K562 (cell line): Measurements from ENCODE around the gene PRAME. TPM values are rescaled to one million over a fixed set of nuclear protein-coding genes. Genes with fewer than 3 reads are reported as not detected.
A peak's percentile ranks its signal among the peaks of the same experiment; 100 is the strongest.

ENCODE experiments used
- ATAC-seq: fragments of 200-7000 bp; cut with Tn5 transposase; 3 replicates; pipeline ENCODE4 v1.9.1; 2020; ENCODE audit warnings: moderate library complexity
- BruUV-seq: library from RNA; stranded (reverse); fragments of 400-500 nt; replicated peaks from 2 replicates; lab custom pipeline; 2021; lab: Mats Ljungman, UMichigan
- CTCF ChIA-PET: fragments of 300-600 bp; formaldehyde crosslinking; extraction: SDS; loops from one replicate; lab custom pipeline; 2021; ENCODE audit warnings: low intra/inter-chr PET ratio; lab: Yijun Ruan, JAX
- POLR2A ChIA-PET: fragments of 300-600, 350-650 bp; sonication (Branson Sonifier 250); formaldehyde crosslinking; extraction: SDS; loops from one replicate; lab custom pipeline; 2021; ENCODE audit warnings: antibody characterized with exemption, inconsistent platforms; lab: Yijun Ruan, JAX
- DNase-seq, 4 experiments: peaks; one replicate each; pipeline versions ENCODE4 v3.0.0 to v3.0.0-alpha.2; 2011 to 2018; ENCODE audit warnings: low spot score in 3 of 4, mixed read lengths in 3 of 4; ENCODE audit errors: extremely low read depth in 1 of 4
- FAIRE-seq: peaks from 2 replicates; lab custom pipeline; 2011; peaks lifted over from hg19 to GRCh38; lab: Jason Lieb, UNC
- H2AFZ ChIP-seq: 2 replicates; pipeline ENCODE4 v1.6.0; 2011; ENCODE audit warnings: low read depth, low read length, control low read depth, inconsistent platforms
- H3K27ac ChIP-seq: fragments of 200-600 bp; 3 replicates; pipeline ENCODE4 v1.8.0; 2011; ENCODE audit warnings: low read depth, mild to moderate bottlenecking, control low read depth, inconsistent platforms, low read length, moderate library complexity, mixed read lengths; ENCODE audit errors: extremely low read depth
- H3K27me3 ChIP-seq, 2 experiments: fragments of 300-600 bp in 1 of 2; 2 replicates in 1 of 2; 3 replicates in 1 of 2; pipeline versions ENCODE4 v1.6.0 to v1.8.0; 2011; ENCODE audit warnings: inconsistent platforms in 2 of 2, low read length in 2 of 2, mild to moderate bottlenecking in 1 of 2, mixed read lengths in 1 of 2, moderate library complexity in 1 of 2; ENCODE audit not compliant: control insufficient read depth in 2 of 2, insufficient read depth in 2 of 2
- H3K36me3 ChIP-seq: fragments of 300-600 bp; 3 replicates; pipeline ENCODE4 v1.8.0; 2011; ENCODE audit warnings: mild to moderate bottlenecking, low read length, inconsistent platforms; ENCODE audit not compliant: control insufficient read depth, insufficient read depth
- H3K4me1 ChIP-seq, 2 experiments: fragments of 200-600 bp in 1 of 2; replicated peaks in 1 of 2; 2 replicates in 1 of 2; 3 replicates in 1 of 2; pipeline versions ENCODE4 v1.5.1 to v1.8.0; 2011; ENCODE audit warnings: inconsistent platforms in 2 of 2, low read length in 2 of 2, mild to moderate bottlenecking in 1 of 2, mixed read lengths in 1 of 2, moderate library complexity in 1 of 2; ENCODE audit not compliant: control insufficient read depth in 2 of 2, insufficient read depth in 2 of 2
- H3K4me2 ChIP-seq: 2 replicates; pipeline ENCODE4 v1.6.1; 2011; ENCODE audit warnings: low read length, control low read depth, inconsistent platforms, mixed read lengths; ENCODE audit not compliant: insufficient read depth
- H3K4me3 ChIP-seq: fragments of 200-600 bp; sonication (generic), shearing (Covaris generic); 2 replicates; pipeline ENCODE4 v1.5.1; 2016; ENCODE audit warnings: control low read depth, inconsistent platforms
- H3K79me2 ChIP-seq: fragments of 200-600 bp; 3 replicates; pipeline ENCODE4 v1.8.0; 2011; ENCODE audit warnings: low read length, inconsistent platforms; ENCODE audit not compliant: control insufficient read depth, insufficient read depth
- H3K9ac ChIP-seq, 2 experiments: 2 replicates each; pipeline versions ENCODE4 v1.6.0 to v1.6.1; 2011; ENCODE audit warnings: low read depth in 2 of 2, low read length in 2 of 2, control low read depth in 1 of 2, inconsistent platforms in 1 of 2, mild to moderate bottlenecking in 1 of 2, mixed read lengths in 1 of 2; ENCODE audit not compliant: insufficient read depth in 1 of 2
- H3K9me1 ChIP-seq: one replicate; pipeline ENCODE4 v1.6.0; 2011; ENCODE audit warnings: inconsistent platforms, mild to moderate bottlenecking, low read length, moderate library complexity; ENCODE audit not compliant: control insufficient read depth, insufficient read depth
- H3K9me3 ChIP-seq: replicated peaks from 2 replicates; pipeline ENCODE4 v1.5.1; 2011; ENCODE audit warnings: low read depth, low read length, inconsistent platforms; ENCODE audit not compliant: control insufficient read depth, insufficient read depth
- H4K20me1 ChIP-seq: replicated peaks from 2 replicates; pipeline ENCODE4 v1.6.1; 2011; ENCODE audit warnings: low read length, inconsistent platforms, mixed read lengths; ENCODE audit not compliant: control insufficient read depth, insufficient read depth
- CBX3 ChIP-seq, 2 experiments: IDR thresholded peaks; 1 replicate in 1 of 2; 2 replicates in 1 of 2; pipeline ENCODE4 v1.6.1; 2012; ENCODE audit warnings: inconsistent platforms in 2 of 2, low read length in 2 of 2, borderline replicate concordance in 1 of 2, control low read depth in 1 of 2
- DNMT1 ChIP-seq: fragments of 450-650 bp; IDR thresholded peaks from 2 replicates; pipeline ENCODE4 v1.6.1; 2016; ENCODE audit warnings: antibody characterized with exemption, mild to moderate bottlenecking
- ELK1 ChIP-seq: sonication (generic); formaldehyde crosslinking; IDR thresholded peaks from 2 replicates; pipeline ENCODE4 v1.8.1; 2022; ENCODE audit warnings: missing genetic modification reagents
- FOS ChIP-seq: IDR thresholded peaks from 3 replicates; pipeline ENCODE4 v1.6.1; 2011; ENCODE audit not compliant: insufficient read length; ENCODE audit errors: extremely low read depth
- HDAC8 ChIP-seq: fragments of 450-650 bp; IDR thresholded peaks from 2 replicates; pipeline ENCODE4 v1.6.1; 2016; ENCODE audit warnings: mild to moderate bottlenecking, missing genetic modification characterization, moderate library complexity, missing compliant biosample characterization
- LEF1 ChIP-seq: fragments of 450-650 bp; IDR thresholded peaks from 2 replicates; pipeline ENCODE4 v1.6.1; 2016; ENCODE audit warnings: mild to moderate bottlenecking
- MECOM ChIP-seq: fragments of 250-450 bp; sonication (Bioruptor Pico); IDR thresholded peaks from 2 replicates; pipeline ENCODE4 v1.8.0; 2022; ENCODE audit warnings: inconsistent platforms
- NCOA1 ChIP-seq: fragments of 450-650 bp; IDR thresholded peaks from 2 replicates; pipeline ENCODE4 v1.6.1; 2016; ENCODE audit warnings: low read depth
- NELFE ChIP-seq: IDR thresholded peaks from 2 replicates; pipeline ENCODE4 v1.6.1; 2011; ENCODE audit warnings: mild to moderate bottlenecking; ENCODE audit not compliant: insufficient read depth, insufficient read length
- POLR2AphosphoS5 ChIP-seq: IDR thresholded peaks from 2 replicates; pipeline ENCODE4 v1.6.1; 2011; ENCODE audit warnings: mild to moderate bottlenecking, low read depth, low read length, moderate library complexity; ENCODE audit not compliant: control insufficient read depth, insufficient read depth
- POU5F1 ChIP-seq: fragments of 150-350 bp; IDR thresholded peaks from 2 replicates; pipeline ENCODE4 v1.6.1; 2014; ENCODE audit warnings: borderline replicate concordance, low read length, low read depth, mild to moderate bottlenecking; ENCODE audit not compliant: partially characterized antibody
- SETDB1 ChIP-seq: IDR thresholded peaks from one replicate; pipeline ENCODE4 v1.6.1; 2012; ENCODE audit warnings: low read length, control low read depth, inconsistent platforms
- ZBTB7A ChIP-seq: IDR thresholded peaks from 2 replicates; pipeline ENCODE4 v1.6.1; 2011; ENCODE audit warnings: low read depth, mild to moderate bottlenecking, low read length, moderate library complexity, borderline replicate concordance; ENCODE audit not compliant: control insufficient read depth
- ZNF639 ChIP-seq, 2 experiments: fragments of 200-800 bp in 1 of 2; sonication (Bioruptor generic) in 1 of 2; sonication (generic) in 1 of 2; formaldehyde crosslinking in 1 of 2; IDR thresholded peaks in 1 of 2; conservative IDR thresholded peaks in 1 of 2; 2 replicates each; pipeline versions ENCODE4 v1.5.0 to v1.6.1; 2016 to 2020; ENCODE audit warnings: missing compliant biosample characterization in 1 of 2, missing genetic modification characterization in 1 of 2, missing genetic modification reagents in 1 of 2
- ZNF668 ChIP-seq: fragments of 250-450 bp; sonication (Bioruptor Pico); IDR thresholded peaks from 2 replicates; pipeline ENCODE4 v1.8.0; 2022; ENCODE audit warnings: mild to moderate bottlenecking, inconsistent platforms
- ZNF699 ChIP-seq: fragments of 250-450 bp; sonication (Bioruptor Pico); IDR thresholded peaks from 2 replicates; pipeline ENCODE4 v1.8.0; 2021; ENCODE audit warnings: mild to moderate bottlenecking, moderate library complexity; ENCODE audit not compliant: insufficient replicate concordance
- ZNF780A ChIP-seq: fragments of 250-450 bp; sonication (Bioruptor Pico); IDR thresholded peaks from 2 replicates; pipeline ENCODE4 v1.5.0; 2021; ENCODE audit warnings: mild to moderate bottlenecking
- WGBS: fragments of 100-300 bp; shearing (Covaris generic); methylation state at CpG from one replicate; pipeline ENCODE4 v1.1.6; 2016; ENCODE audit warnings: low coverage, mixed read lengths; ENCODE audit not compliant: insufficient coverage; ENCODE audit errors: missing lambda C conversion rate; 5-methylcytosine and 5-hydroxymethylcytosine counted together
- in situ Hi-C: fragments of 300-500 bp; cut with MboI; formaldehyde crosslinking; loops from 4 replicates; pipeline ENCODE4 v1.15.0; 2018; ENCODE audit warnings: inconsistent platforms, mixed read lengths
- intact Hi-C: fragments of 100-400 bp; cut with micrococcal nuclease; formaldehyde crosslinking; loops from 2 replicates; pipeline ENCODE4 v1.14.2; 2022
- polyA plus RNA-seq, 8 experiments: library from polyadenylated mRNA; depleted of rRNA in 4 of 8; stranded (reverse) in 5 of 8; unstranded in 3 of 8; fragments of >200 nt; fragmentation: Nextera tagmentation in 2 of 8; fragmentation: Illumina TruSeq in 1 of 8; extraction: Ambion mirVana in 2 of 8; extraction: Trizol in 1 of 8; gene quantifications; 2 replicates each; pipeline versions ENCODE4 v1.2.1 to v1.2.3, GENCODE V29; 2011 to 2014; ENCODE audit warnings: inconsistent platforms in 1 of 8, missing spikeins in 1 of 8
- total RNA-seq, 7 experiments: library from RNA; depleted of rRNA in 6 of 7; stranded (reverse); fragments of >200 nt in 6 of 7; fragmentation: Illumina TruSeq in 2 of 7; extraction: Trizol in 2 of 7; gene quantifications; 2 replicates each; pipeline versions ENCODE4 v1.2.1 to v1.2.3, GENCODE V29; 2011 to 2021; ENCODE audit warnings: low replicate concordance in 1 of 7
- TF ChIP-seq, protein P1 (sequence below): fragments of 250-450 bp; sonication (Bioruptor Pico); IDR thresholded peaks from 2 replicates; pipeline ENCODE4 v1.5.1; 2021; ENCODE audit warnings: mild to moderate bottlenecking

The PRAME gene
- total and polyA plus RNA-seq, 9 of the 15 experiments (the other 6 are each of a cell fraction or from before 2014, with no cell fraction given): 662 to 2,141 (median 1,142) TPM

GRCh38 chr22:22533863-22534262, 25.2 kb downstream of the PRAME start (continued):
- TF ChIP-seq ZNF668: 0 out of 2 replicates have a peak, but pooled peaks have one; percentile 28

DNA sequence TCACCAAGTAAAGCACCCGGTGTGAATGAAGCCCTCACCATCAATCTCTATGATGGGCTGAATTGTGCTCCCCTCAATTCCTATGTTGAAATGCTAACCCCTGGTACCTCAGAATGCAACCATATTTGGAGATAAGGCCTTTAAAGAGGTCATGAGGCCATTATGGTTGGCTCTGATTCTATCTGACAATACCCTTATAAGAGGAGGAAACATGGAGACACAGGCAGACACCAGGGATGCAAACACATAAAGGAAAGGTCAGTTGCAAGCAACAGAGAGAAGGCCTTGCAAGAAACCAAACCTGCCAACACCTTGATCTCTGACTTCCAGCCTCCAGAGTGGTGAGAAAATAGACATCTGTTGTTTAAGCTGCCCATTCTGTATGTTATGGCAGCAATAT, 25.6 kb downstream of the PRAME start:
- H4K20me1 ChIP-seq: no peaks in the 10 kb centered on the region
- no peak overlapping the region for H3K27ac ChIP-seq
- H3K36me3 ChIP-seq: no peaks in the 10 kb centered on the region
- WGBS: 15% methylated on average over 1 of the region's 1 CpG
- in situ Hi-C loops: loop anchor here (25.0 kb wide), 1 partner anchor 1121 kb away; the partner anchor contains the start of gene HIC2
- CTCF ChIA-PET: no interaction called here
- no TSS peak for BruUV-seq
- H3K4me1 ChIP-seq: no peaks in the 10 kb centered on the region
- no peak overlapping the region for H2AFZ ChIP-seq
- no peaks in the 10 kb centered on the region for H3K27me3 ChIP-seq
- FAIRE-seq: no peak
- H3K4me3 ChIP-seq: no peak overlapping the region
- ATAC-seq: no peak; the same call in 2 of the 3 replicates
- intact Hi-C loops: no loop called here
- H3K9me3 ChIP-seq: no peaks in the 10 kb centered on the region
- no peaks in the 10 kb centered on the region for H3K79me2 ChIP-seq
- no peak for DNase-seq
- no peak overlapping the region for H3K4me2 ChIP-seq
- no peaks in the 10 kb centered on the region for H3K9me1 ChIP-seq
- no peak overlapping the region for H3K9ac ChIP-seq
- POLR2A ChIA-PET: interaction anchor here (1.1 to 19.7 kb wide), 5 partner anchors 9 to 30 kb away, joined by 4 to 708 read pairs (median 9); partner anchors contain the start of genes PRAME and ZNF280A
- TF ChIP-seq FOS: no peak
- no peak for TF ChIP-seq HDAC8
- TF ChIP-seq ZNF699 (CRISPR knock-in tag): peak; percentile 11
- no peak for TF ChIP-seq NELFE
- no peak for TF ChIP-seq DNMT1
- TF ChIP-seq MECOM: no peak; the same call in 1 of the 2 replicates
- TF ChIP-seq ZNF639 (CRISPR knock-in tag; conservative IDR thresholded peaks at IDR 0.05 in 1 of 2, IDR thresholded peaks at IDR 0.05 in 1 of 2): no peak
- no peak for TF ChIP-seq SETDB1
- no peak for TF ChIP-seq LEF1
- no peak for TF ChIP-seq CBX3 (IDR thresholded peaks at IDR 0.05; ENCODE audit: borderline replicate concordance in 1 of 2, low read length in 2 of 2)
- no peak for TF ChIP-seq POLR2AphosphoS5
- TF ChIP-seq POU5F1: no peak
- peak; percentile 86; the same call in 1 of the 2 replicates for TF ChIP-seq ELK1 (CRISPR knock-in tag)
- TF ChIP-seq, protein P1, sequence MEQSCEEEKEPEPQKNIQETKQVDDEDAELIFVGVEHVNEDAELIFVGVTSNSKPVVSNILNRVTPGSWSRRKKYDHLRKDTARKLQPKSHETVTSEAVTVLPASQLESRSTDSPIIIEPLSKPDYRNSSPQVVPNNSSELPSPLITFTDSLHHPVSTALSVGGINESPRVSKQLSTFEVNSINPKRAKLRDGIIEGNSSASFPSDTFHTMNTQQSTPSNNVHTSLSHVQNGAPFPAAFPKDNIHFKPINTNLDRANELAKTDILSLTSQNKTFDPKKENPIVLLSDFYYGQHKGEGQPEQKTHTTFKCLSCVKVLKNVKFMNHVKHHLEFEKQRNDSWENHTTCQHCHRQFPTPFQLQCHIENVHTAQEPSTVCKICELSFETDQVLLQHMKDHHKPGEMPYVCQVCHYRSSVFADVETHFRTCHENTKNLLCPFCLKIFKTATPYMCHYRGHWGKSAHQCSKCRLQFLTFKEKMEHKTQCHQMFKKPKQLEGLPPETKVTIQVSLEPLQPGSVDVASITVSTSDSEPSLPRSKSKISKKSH (CRISPR knock-in tag): no peak
- TF ChIP-seq NCOA1: no peak
- TF ChIP-seq ZBTB7A: 0 out of 2 replicates have a peak, but pooled peaks have one; percentile 8
- TF ChIP-seq ZNF780A: 0 out of 2 replicates have a peak, but pooled peaks have one; percentile 34
